Measurements from ENCODE around the gene INO80.
"Not testable (repeated sequence)": the region's sequence is repeated elsewhere in the genome, so short reads cannot be mapped to it uniquely, and the experiment has no call there.

Gene INO80

GRCh38 chr15:41133454-41133853, 17.4 kb upstream of the INO80 start:
- no peak overlapping the region for H3K4me3 ChIP-seq (ENCODE audit: low read length)
- no peaks in the 10 kb centered on the region for H3K27me3 ChIP-seq (ENCODE audit: insufficient read depth, low read length)

GRCh38 chr15:41132094-41132493, 16.0 kb upstream of the INO80 start:
- H3K9me3 ChIP-seq (ENCODE audit: insufficient read depth, low read depth, low read length); H3K27me3 ChIP-seq (ENCODE audit: insufficient read depth, low read length); H3K4me1 ChIP-seq (ENCODE audit: insufficient read depth, low read length); H3K27ac ChIP-seq (ENCODE audit: low read length); H3K9ac ChIP-seq (ENCODE audit: low read depth, low read length); H3K36me3 ChIP-seq (ENCODE audit: insufficient read depth, low read depth, low read length); H3K4me3 ChIP-seq (ENCODE audit: low read length): not testable (repeated sequence)

More at GRCh38 chr15:41133454-41133853, 17.4 kb upstream of the INO80 start:
- no peaks in the 10 kb centered on the region; the same call in 1 of the 2 replicates for H3K9me3 ChIP-seq (ENCODE audit: insufficient read depth, low read depth, low read length)
- no peak overlapping the region for H3K9ac ChIP-seq (ENCODE audit: low read depth, low read length)
- H3K36me3 ChIP-seq (ENCODE audit: insufficient read depth, low read depth, low read length): no peaks in the 10 kb centered on the region
- no peak overlapping the region for H3K27ac ChIP-seq (ENCODE audit: low read length)
- H3K4me1 ChIP-seq (ENCODE audit: insufficient read depth, low read length): no peaks in the 10 kb centered on the region

- H3K9me3 ChIP-seq (ENCODE audit: insufficient read depth, low read depth, low read length): no peaks in the 10 kb centered on the region; the same call in 1 of the 2 replicates
- H3K4me1 ChIP-seq (ENCODE audit: insufficient read depth, low read length): no peaks in the 10 kb centered on the region
- no peaks in the 10 kb centered on the region for H3K27me3 ChIP-seq (ENCODE audit: insufficient read depth, low read length)
- H3K36me3 ChIP-seq (ENCODE audit: insufficient read depth, low read depth, low read length): no peaks in the 10 kb centered on the region
- no peak overlapping the region for H3K27ac ChIP-seq (ENCODE audit: low read length)
- H3K4me3 ChIP-seq (ENCODE audit: low read length): no peak overlapping the region
- no peak overlapping the region for H3K9ac ChIP-seq (ENCODE audit: low read depth, low read length)
These were observed 12.3 kb upstream of the INO80 start for GRCh38 chr15:41128174-41128902.

- no peaks in the 10 kb centered on the region for H3K27me3 ChIP-seq (ENCODE audit: insufficient read depth, low read length)
- H3K9me3 ChIP-seq (ENCODE audit: insufficient read depth, low read depth, low read length): no peaks in the 10 kb centered on the region
- H3K4me1 ChIP-seq (ENCODE audit: insufficient read depth, low read length): no peaks in the 10 kb centered on the region
- no peak overlapping the region for H3K4me3 ChIP-seq (ENCODE audit: low read length)
- H3K9ac ChIP-seq (ENCODE audit: low read depth, low read length): no peak overlapping the region
- H3K27ac ChIP-seq (ENCODE audit: low read length): no peak overlapping the region
- H3K36me3 ChIP-seq (ENCODE audit: insufficient read depth, low read depth, low read length): no peaks in the 10 kb centered on the region
These were observed 10.0 kb upstream of the INO80 start for GRCh38 chr15:41125931-41126642.

GRCh38 chr15:41125063-41125669, 9.1 kb upstream of the INO80 start:
- Histone ChIP-seq H3K4me1 (ENCODE audit: insufficient read depth, low read length) (no peaks in the 10 kb centered on the region), H3K4me3 (ENCODE audit: low read length) (no peak overlapping the region), H3K27me3 (ENCODE audit: insufficient read depth, low read length) (no peaks in the 10 kb centered on the region), H3K27ac (ENCODE audit: low read length) (no peak overlapping the region), H3K9me3 (ENCODE audit: insufficient read depth, low read depth, low read length) (no peaks in the 10 kb centered on the region), H3K9ac (ENCODE audit: low read depth, low read length) (no peak overlapping the region), H3K36me3 (ENCODE audit: insufficient read depth, low read depth, low read length) (no peaks in the 10 kb centered on the region)

- Histone ChIP-seq H3K4me1 (ENCODE audit: insufficient read depth, low read length) (no peaks in the 10 kb centered on the region), H3K4me3 (ENCODE audit: low read length) (no peak overlapping the region), H3K9me3 (ENCODE audit: insufficient read depth, low read depth, low read length) (no peaks in the 10 kb centered on the region), H3K36me3 (ENCODE audit: insufficient read depth, low read depth, low read length) (no peaks in the 10 kb centered on the region), H3K9ac (ENCODE audit: low read depth, low read length) (no peak overlapping the region), H3K27me3 (ENCODE audit: insufficient read depth, low read length) (no peaks in the 10 kb centered on the region), H3K27ac (ENCODE audit: low read length) (no peak overlapping the region)
These were observed 8.0 kb upstream of the INO80 start for GRCh38 chr15:41124058-41124457.

- Histone ChIP-seq H3K4me1 (ENCODE audit: insufficient read depth, low read length) (no peaks in the 10 kb centered on the region), H3K27me3 (ENCODE audit: insufficient read depth, low read length) (no peaks in the 10 kb centered on the region), H3K9me3 (ENCODE audit: insufficient read depth, low read depth, low read length) (no peaks in the 10 kb centered on the region), H3K4me3 (ENCODE audit: low read length) (no peak overlapping the region), H3K36me3 (ENCODE audit: insufficient read depth, low read depth, low read length) (no peaks in the 10 kb centered on the region), H3K9ac (ENCODE audit: low read depth, low read length) (no peak overlapping the region), H3K27ac (ENCODE audit: low read length) (no peak overlapping the region)
These were observed 6.8 kb upstream of the INO80 start for GRCh38 chr15:41122849-41123248.

- no peaks in the 10 kb centered on the region for H3K9me3 ChIP-seq (ENCODE audit: insufficient read depth, low read depth, low read length)
- no peaks in the 10 kb centered on the region for H3K27me3 ChIP-seq (ENCODE audit: insufficient read depth, low read length)
- H3K27ac ChIP-seq (ENCODE audit: low read length): no peak overlapping the region
- H3K4me3 ChIP-seq (ENCODE audit: low read length): no peak overlapping the region
- no peak overlapping the region for H3K9ac ChIP-seq (ENCODE audit: low read depth, low read length)
- H3K36me3 ChIP-seq (ENCODE audit: insufficient read depth, low read depth, low read length): no peaks in the 10 kb centered on the region
- no peaks in the 10 kb centered on the region for H3K4me1 ChIP-seq (ENCODE audit: insufficient read depth, low read length)
These were observed 5.9 kb upstream of the INO80 start for GRCh38 chr15:41121951-41122350.

- peaks cover 4% of the 10 kb centered on the region for H3K36me3 ChIP-seq (ENCODE audit: insufficient read depth, low read depth, low read length)
These were observed 827 bp upstream of the INO80 start for GRCh38 chr15:41116962-41117252.

GRCh38 chr15:41115652-41116115, 396 bp downstream of the INO80 start:
- H3K4me1 ChIP-seq (ENCODE audit: insufficient read depth, low read length): no peaks in the 10 kb centered on the region
- peak overlapping the region; percentile 93 for H3K4me3 ChIP-seq (ENCODE audit: low read length)
- H3K9ac ChIP-seq (ENCODE audit: low read depth, low read length): peak overlapping the region; percentile 97
- H3K27me3 ChIP-seq (ENCODE audit: insufficient read depth, low read length): no peaks in the 10 kb centered on the region
- peaks cover 7% of the 10 kb centered on the region for H3K36me3 ChIP-seq (ENCODE audit: insufficient read depth, low read depth, low read length)
- no peaks in the 10 kb centered on the region for H3K9me3 ChIP-seq (ENCODE audit: insufficient read depth, low read depth, low read length)
- peak overlapping the region; percentile 95 for H3K27ac ChIP-seq (ENCODE audit: low read length)

More at GRCh38 chr15:41116962-41117252, 827 bp upstream of the INO80 start:
- H3K9me3 ChIP-seq (ENCODE audit: insufficient read depth, low read depth, low read length): no peaks in the 10 kb centered on the region
- H3K4me3 ChIP-seq (ENCODE audit: low read length): peak overlapping the region; percentile 93
- peak overlapping the region; percentile 97 for H3K9ac ChIP-seq (ENCODE audit: low read depth, low read length)
- H3K4me1 ChIP-seq (ENCODE audit: insufficient read depth, low read length): no peaks in the 10 kb centered on the region
- no peaks in the 10 kb centered on the region for H3K27me3 ChIP-seq (ENCODE audit: insufficient read depth, low read length)
- peak overlapping the region; percentile 95 for H3K27ac ChIP-seq (ENCODE audit: low read length)

GRCh38 chr15:41115161-41115651, 874 bp downstream of the INO80 start:
- no peaks in the 10 kb centered on the region for H3K27me3 ChIP-seq (ENCODE audit: insufficient read depth, low read length)
- H3K27ac ChIP-seq (ENCODE audit: low read length): peak overlapping the region; percentile 95
- H3K4me1 ChIP-seq (ENCODE audit: insufficient read depth, low read length): no peaks in the 10 kb centered on the region
- H3K9me3 ChIP-seq (ENCODE audit: insufficient read depth, low read depth, low read length): no peaks in the 10 kb centered on the region
- H3K9ac ChIP-seq (ENCODE audit: low read depth, low read length): peak overlapping the region; percentile 97
- H3K36me3 ChIP-seq (ENCODE audit: insufficient read depth, low read depth, low read length): peaks cover 8% of the 10 kb centered on the region
- peak overlapping the region; percentile 93 for H3K4me3 ChIP-seq (ENCODE audit: low read length)

Measured in iPS-20b (cell line).